Ectodermal cell (in vitro differentiated cells): Measurements from ENCODE around the gene ISCA1. TPM values are rescaled to one million over a fixed set of nuclear protein-coding genes. Genes with fewer than 3 reads are reported as not detected.

Source experiments
- H3K27ac ChIP-seq: 2 replicates; pipeline ENCODE4 v1.7.0; 2013; ENCODE audit warnings: mild to moderate bottlenecking, low read depth, low read length; ENCODE audit not compliant: insufficient read depth, poor library complexity, severe bottlenecking
- H3K27me3 ChIP-seq: 2 replicates; pipeline ENCODE4 v1.7.0; 2013; ENCODE audit warnings: mild to moderate bottlenecking, low read length; ENCODE audit not compliant: insufficient read depth, control insufficient read depth, poor library complexity, severe bottlenecking
- H3K36me3 ChIP-seq: one replicate; pipeline ENCODE4 v1.7.0; 2013; ENCODE audit warnings: low read length; ENCODE audit not compliant: control insufficient read depth, insufficient read depth
- H3K4me1 ChIP-seq: one replicate; pipeline ENCODE4 v1.7.0; 2013; ENCODE audit warnings: low read length; ENCODE audit not compliant: control insufficient read depth, insufficient read depth
- H3K4me3 ChIP-seq: 2 replicates; pipeline ENCODE4 v1.7.0; 2013; ENCODE audit warnings: low read depth, low read length, control low read depth; ENCODE audit not compliant: insufficient read depth
- H3K9me3 ChIP-seq: 2 replicates; pipeline ENCODE4 v1.7.0; 2013; ENCODE audit warnings: mild to moderate bottlenecking, low read length, moderate library complexity; ENCODE audit not compliant: control insufficient read depth
- WGBS, 2 experiments: methylation state at CpG; one replicate each; pipeline ENCODE4 v1.1.7; 2013; ENCODE audit warnings: missing lambda C conversion rate in 2 of 2; 5-methylcytosine and 5-hydroxymethylcytosine counted together
- polyA plus RNA-seq, 4 experiments: library from polyadenylated mRNA; stranded (reverse); fragments of 50-300 nt; gene quantifications; one replicate each; pipeline ENCODE4 v1.2.3, GENCODE V29; 2013

ISCA1 gene
- polyA plus RNA-seq (2013, experiment 1 of 4) = 40.3 TPM
- polyA plus RNA-seq (2013, experiment 2 of 4) = 41.6 TPM
- 38.2 TPM for polyA plus RNA-seq (2013, experiment 3 of 4)
- 38.2 TPM for polyA plus RNA-seq (2013, experiment 4 of 4)

GRCh38 chr9:86282077-86282978 is at the start of gene ISCA1:
TSS of gene ISCA1 (minus strand) at chr9:86282538. CDS start at chr9:86282458, 80 bp downstream.
- WGBS, 2 experiments = 0% methylated on average over 101 of the region's 101 CpGs
- H3K9me3 ChIP-seq = no peaks in the 10 kb centered on the region
- peak within 1 kb of the TSS; percentile 94 for H3K4me3 ChIP-seq
- H3K36me3 ChIP-seq = no peaks in the 10 kb centered on the region
- H3K4me1 ChIP-seq = peaks cover 10% of the 10 kb centered on the region
- peaks cover 10% of the 10 kb centered on the region for H3K27me3 ChIP-seq
- H3K27ac ChIP-seq = peak within 1 kb of the TSS; percentile 99

GRCh38 chr9:86330186-86330585 is 47.8 kb upstream of the ISCA1 start:
- no peak overlapping the region for H3K4me3 ChIP-seq
- peaks cover 7% of the 10 kb centered on the region for H3K4me1 ChIP-seq
- no peak overlapping the region for H3K27ac ChIP-seq
- 85 to 88% methylated on average over 5 of the region's 5 CpGs for WGBS, 2 experiments
- H3K27me3 ChIP-seq = no peaks in the 10 kb centered on the region
- no peaks in the 10 kb centered on the region for H3K9me3 ChIP-seq
- peaks cover 16% of the 10 kb centered on the region for H3K36me3 ChIP-seq

GRCh38 chr9:86329649-86330048 is 47.3 kb upstream of the ISCA1 start:
- peaks cover 7% of the 10 kb centered on the region for H3K4me1 ChIP-seq
- peaks cover 21% of the 10 kb centered on the region for H3K36me3 ChIP-seq
- H3K4me3 ChIP-seq = no peak overlapping the region
- WGBS, 2 experiments = 92 to 94% methylated on average over 1 of the region's 1 CpG
- no peaks in the 10 kb centered on the region for H3K9me3 ChIP-seq
- H3K27ac ChIP-seq = no peak overlapping the region
- H3K27me3 ChIP-seq = no peaks in the 10 kb centered on the region

GRCh38 chr9:86328156-86328555 is 45.8 kb upstream of the ISCA1 start:
- Histone ChIP-seq H3K4me3 (no peak overlapping the region), H3K27ac (no peak overlapping the region), H3K27me3 (no peaks in the 10 kb centered on the region), H3K4me1 (peaks cover 7% of the 10 kb centered on the region), H3K9me3 (no peaks in the 10 kb centered on the region), H3K36me3 (peaks cover 21% of the 10 kb centered on the region)
- 6 to 9% methylated on average over 3 to 4 of the region's 4 CpGs for WGBS, 2 experiments

- Histone ChIP-seq H3K4me3 (no peak overlapping the region), H3K36me3 (peaks cover 21% of the 10 kb centered on the region), H3K27me3 (no peaks in the 10 kb centered on the region), H3K27ac (no peak overlapping the region), H3K9me3 (no peaks in the 10 kb centered on the region), H3K4me1 (peaks cover 7% of the 10 kb centered on the region)
- 92 to 97% methylated on average over 3 of the region's 3 CpGs for WGBS, 2 experiments
These were observed 44.2 kb upstream of the ISCA1 start for GRCh38 chr9:86326536-86326935.

GRCh38 chr9:86324901-86325300 is 42.6 kb upstream of the ISCA1 start:
- no peak overlapping the region for H3K4me3 ChIP-seq
- no peak overlapping the region for H3K27ac ChIP-seq
- no peaks in the 10 kb centered on the region for H3K27me3 ChIP-seq
- H3K9me3 ChIP-seq = no peaks in the 10 kb centered on the region
- H3K4me1 ChIP-seq = peaks cover 7% of the 10 kb centered on the region
- 100% methylated on average over 1 of the region's 1 CpG; no CpG with 5 or more reads in 1 of the 2 experiments for WGBS, 2 experiments
- H3K36me3 ChIP-seq = peaks cover 25% of the 10 kb centered on the region

- peaks cover 7% of the 10 kb centered on the region for H3K4me1 ChIP-seq
- H3K4me3 ChIP-seq = no peak overlapping the region
- H3K27me3 ChIP-seq = no peaks in the 10 kb centered on the region
- H3K9me3 ChIP-seq = no peaks in the 10 kb centered on the region
- H3K27ac ChIP-seq = no peak overlapping the region
- WGBS, 2 experiments = 91 to 94% methylated on average over 2 of the region's 2 CpGs
- H3K36me3 ChIP-seq = peaks cover 27% of the 10 kb centered on the region
These were observed 42.0 kb upstream of the ISCA1 start for GRCh38 chr9:86324308-86324707.

GRCh38 chr9:86322973-86323644 is 40.8 kb upstream of the ISCA1 start:
- no peaks in the 10 kb centered on the region for H3K27me3 ChIP-seq
- 90 to 95% methylated on average over 6 to 8 of the region's 8 CpGs for WGBS, 2 experiments
- H3K36me3 ChIP-seq = peaks cover 38% of the 10 kb centered on the region
- no peaks in the 10 kb centered on the region for H3K9me3 ChIP-seq
- no peak overlapping the region for H3K4me3 ChIP-seq
- H3K27ac ChIP-seq = no peak overlapping the region
- H3K4me1 ChIP-seq = peaks cover 4% of the 10 kb centered on the region

- H3K4me1 ChIP-seq = no peaks in the 10 kb centered on the region
- H3K36me3 ChIP-seq = peaks cover 35% of the 10 kb centered on the region
- no peaks in the 10 kb centered on the region for H3K9me3 ChIP-seq
- no peak overlapping the region for H3K4me3 ChIP-seq
- WGBS, 2 experiments = 86 to 97% methylated on average over 5 of the region's 5 CpGs
- H3K27ac ChIP-seq = no peak overlapping the region
- no peaks in the 10 kb centered on the region for H3K27me3 ChIP-seq
These were observed 39.0 kb upstream of the ISCA1 start for GRCh38 chr9:86321373-86321772.

- Histone ChIP-seq H3K9me3 (no peaks in the 10 kb centered on the region), H3K4me1 (no peaks in the 10 kb centered on the region), H3K4me3 (no peak overlapping the region), H3K27ac (no peak overlapping the region), H3K36me3 (peaks cover 30% of the 10 kb centered on the region), H3K27me3 (no peaks in the 10 kb centered on the region)
- WGBS, 2 experiments = 98 to 99% methylated on average over 4 of the region's 4 CpGs
These were observed 35.8 kb upstream of the ISCA1 start for GRCh38 chr9:86318187-86318586.
